GM23248 (cell line): ENCODE data around the gene GPM6B.

Source experiments
- EZH2 ChIP-seq: fragments of 200-600 bp; sonication (generic); IDR thresholded peaks from 2 replicates; pipeline ENCODE4 v1.6.1; 2018; ENCODE audit warnings: antibody characterized with exemption, mild to moderate bottlenecking; ENCODE audit not compliant: insufficient read depth, poor library complexity, severe bottlenecking
- EZH2phosphoT487 ChIP-seq: fragments of 200-600 bp; sonication (generic); IDR thresholded peaks from 2 replicates; pipeline ENCODE4 v1.6.1; 2018; ENCODE audit warnings: antibody characterized with exemption, moderate library complexity, mild to moderate bottlenecking, low read depth; ENCODE audit not compliant: insufficient read depth

DNA sequence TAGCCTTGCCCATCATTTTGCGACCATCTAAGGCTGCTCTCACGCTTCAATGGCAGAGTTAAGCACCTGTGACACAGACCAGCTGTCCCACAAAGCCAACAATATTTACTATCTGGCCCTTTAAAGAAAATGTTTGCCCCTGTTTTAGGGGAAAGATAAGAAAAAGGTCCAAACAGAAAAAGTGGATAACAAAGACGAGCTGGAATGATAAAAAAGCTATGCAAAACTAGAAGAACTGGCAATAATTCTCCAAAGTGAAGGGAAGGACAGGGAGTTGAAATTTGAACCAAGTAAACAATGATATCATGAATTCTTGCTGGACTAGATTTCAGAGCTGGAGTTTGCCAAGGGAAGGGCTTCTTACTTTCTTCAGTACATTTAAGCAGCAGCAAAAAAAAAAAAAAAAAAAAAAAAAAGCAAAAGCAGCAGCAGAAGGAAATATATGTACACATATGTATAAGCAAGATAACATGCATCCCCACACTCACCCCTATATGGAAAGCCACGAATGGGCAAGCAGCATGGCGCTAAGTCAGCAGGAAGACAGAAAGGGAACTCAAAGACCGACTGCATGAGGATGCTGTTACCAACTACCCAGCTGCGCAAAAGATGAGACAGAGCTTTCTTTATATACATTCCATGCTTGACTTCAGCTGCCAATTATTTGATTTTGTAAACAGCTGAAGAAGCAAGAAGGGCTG, 94.9 kb downstream of the GPM6B start:
- TF ChIP-seq EZH2 = no peak
- TF ChIP-seq EZH2phosphoT487 = no peak
